ENCODE data around the gene CABP4.

Gene CABP4

DNA sequence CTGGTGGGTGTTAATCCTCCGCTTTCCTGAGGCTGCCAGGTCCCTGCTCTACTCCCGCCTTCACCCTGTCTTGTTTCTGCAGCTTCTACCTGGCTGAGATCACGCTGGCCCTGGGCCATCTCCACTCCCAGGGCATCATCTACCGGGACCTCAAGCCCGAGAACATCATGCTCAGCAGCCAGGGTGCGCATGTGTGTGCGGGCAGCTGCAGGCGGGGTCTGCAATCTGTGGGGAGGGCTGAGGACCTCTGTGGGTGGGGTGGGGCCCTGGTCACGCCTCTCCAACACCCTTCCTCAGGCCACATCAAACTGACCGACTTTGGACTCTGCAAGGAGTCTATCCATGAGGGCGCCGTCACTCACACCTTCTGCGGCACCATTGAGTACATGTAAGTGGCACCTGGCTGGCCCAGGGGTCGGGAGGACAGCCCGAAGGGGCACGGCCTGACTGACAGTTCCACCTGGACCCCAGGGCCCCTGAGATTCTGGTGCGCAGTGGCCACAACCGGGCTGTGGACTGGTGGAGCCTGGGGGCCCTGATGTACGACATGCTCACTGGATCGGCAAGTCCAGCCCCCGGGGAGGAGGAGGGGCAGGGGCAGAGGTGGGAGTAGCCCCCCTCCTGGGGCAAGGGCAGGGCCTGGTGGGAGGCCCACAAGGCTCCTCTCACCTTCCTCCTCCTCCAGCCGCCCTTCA, 22.4 kb upstream of the CABP4 start:
- H3K79me2 ChIP-seq, result peaks cover 10% of the 10 kb centered on the region
- no peak overlapping the region for H2AFZ ChIP-seq
- H3K9me3 ChIP-seq (ENCODE audit: control insufficient read depth, low read length), result no peaks in the 10 kb centered on the region
- no peak overlapping the region for H3K4me2 ChIP-seq (ENCODE audit: low read length)
- no peaks in the 10 kb centered on the region for H3K4me1 ChIP-seq
- no peak overlapping the region for H3K4me3 ChIP-seq (ENCODE audit: low read depth, low read length)
- TF ChIP-seq, protein P1, sequence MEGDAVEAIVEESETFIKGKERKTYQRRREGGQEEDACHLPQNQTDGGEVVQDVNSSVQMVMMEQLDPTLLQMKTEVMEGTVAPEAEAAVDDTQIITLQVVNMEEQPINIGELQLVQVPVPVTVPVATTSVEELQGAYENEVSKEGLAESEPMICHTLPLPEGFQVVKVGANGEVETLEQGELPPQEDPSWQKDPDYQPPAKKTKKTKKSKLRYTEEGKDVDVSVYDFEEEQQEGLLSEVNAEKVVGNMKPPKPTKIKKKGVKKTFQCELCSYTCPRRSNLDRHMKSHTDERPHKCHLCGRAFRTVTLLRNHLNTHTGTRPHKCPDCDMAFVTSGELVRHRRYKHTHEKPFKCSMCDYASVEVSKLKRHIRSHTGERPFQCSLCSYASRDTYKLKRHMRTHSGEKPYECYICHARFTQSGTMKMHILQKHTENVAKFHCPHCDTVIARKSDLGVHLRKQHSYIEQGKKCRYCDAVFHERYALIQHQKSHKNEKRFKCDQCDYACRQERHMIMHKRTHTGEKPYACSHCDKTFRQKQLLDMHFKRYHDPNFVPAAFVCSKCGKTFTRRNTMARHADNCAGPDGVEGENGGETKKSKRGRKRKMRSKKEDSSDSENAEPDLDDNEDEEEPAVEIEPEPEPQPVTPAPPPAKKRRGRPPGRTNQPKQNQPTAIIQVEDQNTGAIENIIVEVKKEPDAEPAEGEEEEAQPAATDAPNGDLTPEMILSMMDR (IDR thresholded peaks at IDR 0.05), result no peak
- no peak overlapping the region for H3K27ac ChIP-seq
- H3K9ac ChIP-seq, result no peak overlapping the region
- no peaks in the 10 kb centered on the region for H3K36me3 ChIP-seq (ENCODE audit: control insufficient read depth, insufficient read depth, low read length)
- no peaks in the 10 kb centered on the region for H3K27me3 ChIP-seq (ENCODE audit: control insufficient read depth, insufficient read depth, low read length)

DNA sequence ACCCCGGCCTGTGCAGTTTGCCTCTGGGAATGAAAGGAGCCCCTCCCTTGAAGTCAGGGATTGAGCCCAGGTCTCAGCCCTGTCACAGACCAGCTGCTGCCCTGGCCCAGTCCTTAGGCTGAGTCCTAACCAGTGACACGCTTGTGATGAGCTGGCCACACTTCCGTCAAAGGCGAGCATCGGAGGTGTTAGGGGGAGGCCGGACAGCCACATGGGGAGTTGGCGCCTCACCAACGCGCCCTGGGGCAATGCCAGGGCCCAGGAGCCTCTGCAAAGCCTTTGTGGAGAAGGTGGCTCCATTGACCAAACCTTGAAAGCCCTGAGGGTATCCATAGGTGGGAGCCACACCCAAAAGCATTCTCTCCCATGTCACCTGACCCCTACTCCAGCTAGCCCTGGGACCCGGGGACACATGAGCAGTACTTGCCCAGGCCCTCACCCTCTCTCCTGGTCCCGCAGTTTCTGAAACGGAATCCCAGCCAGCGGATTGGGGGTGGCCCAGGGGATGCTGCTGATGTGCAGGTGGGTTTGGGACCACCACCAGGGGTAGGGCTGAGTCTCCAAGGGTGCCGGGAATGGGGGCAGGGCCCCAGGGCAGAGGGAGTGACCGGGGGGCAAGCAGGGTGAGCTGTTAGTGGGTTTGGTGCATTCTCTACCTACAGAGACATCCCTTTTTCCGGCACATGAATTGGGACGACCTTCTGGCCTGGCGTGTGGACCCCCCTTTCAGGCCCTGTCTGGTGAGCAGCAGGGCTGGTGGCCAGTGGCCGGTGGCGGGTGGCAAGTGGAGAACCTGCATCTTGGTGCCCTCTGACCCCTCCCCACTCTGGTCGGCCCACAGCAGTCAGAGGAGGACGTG, 21.4 kb upstream of the CABP4 start:
- Histone ChIP-seq H3K4me3 (ENCODE audit: low read depth, low read length) (no peak overlapping the region), H3K79me2 (peaks cover 9% of the 10 kb centered on the region), H3K4me1 (no peaks in the 10 kb centered on the region), H3K27me3 (ENCODE audit: control insufficient read depth, insufficient read depth, low read length) (no peaks in the 10 kb centered on the region), H3K9me3 (ENCODE audit: control insufficient read depth, low read length) (no peaks in the 10 kb centered on the region), H3K27ac (no peak overlapping the region), H2AFZ (no peak overlapping the region), H3K9ac (no peak overlapping the region), H3K4me2 (ENCODE audit: low read length) (no peak overlapping the region), H3K36me3 (ENCODE audit: control insufficient read depth, insufficient read depth, low read length) (no peaks in the 10 kb centered on the region)
- TF ChIP-seq, protein P1 (IDR thresholded peaks at IDR 0.05), result no peak

DNA sequence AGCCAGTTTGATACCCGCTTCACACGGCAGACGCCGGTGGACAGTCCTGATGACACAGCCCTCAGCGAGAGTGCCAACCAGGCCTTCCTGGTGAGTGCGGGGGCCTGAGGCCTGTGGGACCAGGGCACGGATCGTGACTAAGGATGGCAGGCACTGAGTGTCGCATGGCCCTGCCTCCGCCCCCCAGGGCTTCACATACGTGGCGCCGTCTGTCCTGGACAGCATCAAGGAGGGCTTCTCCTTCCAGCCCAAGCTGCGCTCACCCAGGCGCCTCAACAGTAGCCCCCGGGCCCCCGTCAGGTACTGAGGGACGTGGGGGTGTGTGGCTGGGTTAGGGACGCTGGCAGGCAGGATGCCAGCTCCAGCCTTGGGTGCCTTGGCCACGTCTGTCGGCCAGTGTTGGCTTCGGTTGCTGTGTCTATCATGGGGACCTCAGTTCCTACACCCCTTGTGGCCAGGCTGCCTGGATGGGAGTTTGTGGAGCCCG, 20.7 kb upstream of the CABP4 start:
- Histone ChIP-seq H3K4me3 (ENCODE audit: low read depth, low read length) (no peak overlapping the region), H3K79me2 (peaks cover 5% of the 10 kb centered on the region), H3K9ac (no peak overlapping the region), H3K4me2 (ENCODE audit: low read length) (no peak overlapping the region), H3K4me1 (no peaks in the 10 kb centered on the region), H3K36me3 (ENCODE audit: control insufficient read depth, insufficient read depth, low read length) (no peaks in the 10 kb centered on the region), H3K27me3 (ENCODE audit: control insufficient read depth, insufficient read depth, low read length) (no peaks in the 10 kb centered on the region), H2AFZ (no peak overlapping the region), H3K9me3 (ENCODE audit: control insufficient read depth, low read length) (no peaks in the 10 kb centered on the region), H3K27ac (no peak overlapping the region)
- TF ChIP-seq, protein P1 (IDR thresholded peaks at IDR 0.05), result no peak

DNA sequence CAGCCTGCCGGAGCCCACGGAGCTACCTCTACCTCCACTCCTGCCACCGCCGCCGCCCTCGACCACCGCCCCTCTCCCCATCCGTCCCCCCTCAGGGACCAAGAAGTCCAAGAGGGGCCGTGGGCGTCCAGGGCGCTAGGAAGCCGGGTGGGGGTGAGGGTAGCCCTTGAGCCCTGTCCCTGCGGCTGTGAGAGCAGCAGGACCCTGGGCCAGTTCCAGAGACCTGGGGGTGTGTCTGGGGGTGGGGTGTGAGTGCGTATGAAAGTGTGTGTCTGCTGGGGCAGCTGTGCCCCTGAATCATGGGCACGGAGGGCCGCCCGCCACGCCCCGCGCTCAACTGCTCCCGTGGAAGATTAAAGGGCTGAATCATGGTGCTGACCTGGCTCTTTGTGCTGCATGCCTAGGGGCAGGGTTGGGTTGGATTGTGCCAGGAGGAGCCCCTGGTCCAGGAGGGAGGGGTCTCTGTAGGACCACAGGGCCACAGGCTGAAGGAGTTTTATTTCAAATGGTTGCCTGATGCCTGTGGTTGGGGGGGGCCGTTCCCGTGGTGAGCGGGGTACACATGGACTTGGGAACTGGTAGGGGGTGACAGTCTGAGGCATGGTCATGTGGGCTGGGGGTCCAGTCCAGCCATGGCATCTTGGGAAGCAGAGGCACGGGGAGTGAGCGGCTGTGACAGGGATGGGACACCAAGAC, 20.0 kb upstream of the CABP4 start:
- H3K36me3 ChIP-seq (ENCODE audit: control insufficient read depth, insufficient read depth, low read length), result no peaks in the 10 kb centered on the region
- TF ChIP-seq, protein P1 (IDR thresholded peaks at IDR 0.05), result no peak
- H3K27me3 ChIP-seq (ENCODE audit: control insufficient read depth, insufficient read depth, low read length), result no peaks in the 10 kb centered on the region
- no peak overlapping the region for H3K9ac ChIP-seq
- H3K4me2 ChIP-seq (ENCODE audit: low read length), result no peak overlapping the region
- no peak overlapping the region for H3K4me3 ChIP-seq (ENCODE audit: low read depth, low read length)
- no peak overlapping the region for H2AFZ ChIP-seq
- no peaks in the 10 kb centered on the region for H3K9me3 ChIP-seq (ENCODE audit: control insufficient read depth, low read length)
- H3K4me1 ChIP-seq, result no peaks in the 10 kb centered on the region
- H3K27ac ChIP-seq, result no peak overlapping the region
- H3K79me2 ChIP-seq, result peaks cover 2% of the 10 kb centered on the region

Measured in parathyroid adenoma (tissue), 2 donors.